Activated CD4-positive, CD25-positive, alpha-beta regulatory T cell treated with anti-CD3 and anti-CD28 coated beads, Interleukin-2, amount 50 U/mL, for 72 hours (primary cell): ENCODE data around the gene LY86.

ENCODE experiments used
- DNase-seq: peaks from one replicate; pipeline ENCODE4 v3.0.0; 2021

Gene LY86

GRCh38 chr6:6588064-6588923, at the start of gene LY86:
Gene LY86 (plus strand): TSS chr6:6588720. CDS start chr6:6588735, 15 bp downstream.
- DNase-seq = no peak

- no peak for DNase-seq
Observed at GRCh38 chr6:6539036-6539435, 49.5 kb upstream of the LY86 start.

- no peak for DNase-seq
Observed at GRCh38 chr6:6542357-6542756, 46.2 kb upstream of the LY86 start.

- no peak for DNase-seq
Observed at GRCh38 chr6:6543181-6543879, 45.2 kb upstream of the LY86 start.

- no peak for DNase-seq
Observed at GRCh38 chr6:6545616-6546317, 42.8 kb upstream of the LY86 start.

- peak; percentile 49 for DNase-seq
Observed at GRCh38 chr6:6546318-6547109, 42.0 kb upstream of the LY86 start.

GRCh38 chr6:6547110-6547879, 41.2 kb upstream of the LY86 start:
- peak; percentile 83 for DNase-seq

- DNase-seq = no peak
Observed at GRCh38 chr6:6556161-6556737, 32.3 kb upstream of the LY86 start.

GRCh38 chr6:6556738-6557503, 31.6 kb upstream of the LY86 start:
- DNase-seq = no peak

- DNase-seq = no peak
Observed at GRCh38 chr6:6557504-6557839, 31.0 kb upstream of the LY86 start.

GRCh38 chr6:6557886-6558285, 30.6 kb upstream of the LY86 start:
- DNase-seq = no peak

- DNase-seq = no peak
Observed at GRCh38 chr6:6559994-6560570, 28.4 kb upstream of the LY86 start.

- no peak for DNase-seq
Observed at GRCh38 chr6:6560909-6561308, 27.6 kb upstream of the LY86 start.

- no peak for DNase-seq
Observed at GRCh38 chr6:6564154-6564553, 24.4 kb upstream of the LY86 start.

- no peak for DNase-seq
Observed at GRCh38 chr6:6565069-6565468, 23.5 kb upstream of the LY86 start.

GRCh38 chr6:6565488-6565887, 23.0 kb upstream of the LY86 start:
- DNase-seq = no peak

- DNase-seq = no peak
Observed at GRCh38 chr6:6566766-6567165, 21.8 kb upstream of the LY86 start.

- DNase-seq = no peak
Observed at GRCh38 chr6:6569096-6569810, 19.3 kb upstream of the LY86 start.

- no peak for DNase-seq
Observed at GRCh38 chr6:6569811-6570164, 18.7 kb upstream of the LY86 start.
